ENCODE results near the gene QSOX1. TPM values are rescaled to one million over a fixed set of nuclear protein-coding genes. Genes with fewer than 3 reads are reported as not detected.
A peak's percentile ranks its signal among the peaks of the same experiment; 100 is the strongest.

QSOX1 gene
- total and polyA plus RNA-seq, 8 donors = 67.5 to 143 (median 112) TPM

- Histone ChIP-seq H3K4me1 (no peaks in the 10 kb centered on the region), H3K27ac (no peak overlapping the region), H3K4me3 (no peak overlapping the region), H3K9me3 (no peaks in the 10 kb centered on the region), H3K27me3 (no peaks in the 10 kb centered on the region), H3K36me3 (no peaks in the 10 kb centered on the region)
- no peak for TF ChIP-seq CTCF (IDR thresholded peaks at IDR 0.05)
- DNase-seq (peak in 1 of 6 donors; percentile 30), ATAC-seq (no peak), FAIRE-seq (no peak)
- intact Hi-C loops (cut with DNase I) = no loop called here
- WGBS, 2 donors = 76 to 83% methylated on average over 20 of the region's 20 CpGs
Observed at GRCh38 chr1:180218806-180219765, 64.4 kb downstream of the QSOX1 start.

GRCh38 chr1:180219776-180220175 lies 65.1 kb downstream of the QSOX1 start:
- WGBS, 2 donors = 78 to 83% methylated on average over 11 of the region's 11 CpGs
- no peaks in the 10 kb centered on the region for H3K36me3 ChIP-seq
- no peak for ATAC-seq
- H3K27me3 ChIP-seq = no peaks in the 10 kb centered on the region
- H3K9me3 ChIP-seq = no peaks in the 10 kb centered on the region
- no peak for TF ChIP-seq CTCF (IDR thresholded peaks at IDR 0.05)
- H3K27ac ChIP-seq = no peak overlapping the region
- intact Hi-C loops (cut with DNase I) = no loop called here
- FAIRE-seq = no peak
- no peaks in the 10 kb centered on the region for H3K4me1 ChIP-seq
- H3K4me3 ChIP-seq = no peak overlapping the region
- no peak for DNase-seq

GRCh38 chr1:180221462-180221861 lies 66.8 kb downstream of the QSOX1 start:
- Histone ChIP-seq H3K27ac (no peak overlapping the region), H3K4me3 (no peak overlapping the region), H3K4me1 (no peaks in the 10 kb centered on the region), H3K27me3 (peaks cover 0 to 9% (median 0%) of the 10 kb centered on the region in 4 donors), H3K36me3 (no peaks in the 10 kb centered on the region), H3K9me3 (no peaks in the 10 kb centered on the region)
- DNase-seq = no peak
- no peak for FAIRE-seq
- ATAC-seq = no peak
- 83 to 84% methylated on average over 6 of the region's 6 CpGs for WGBS, 2 donors
- intact Hi-C loops (cut with DNase I) = no loop called here
- TF ChIP-seq CTCF (IDR thresholded peaks at IDR 0.05) = no peak

- WGBS, 2 donors = 67 to 69% methylated on average over 5 of the region's 5 CpGs
- TF ChIP-seq CTCF (IDR thresholded peaks at IDR 0.05) = no peak
- Histone ChIP-seq H3K9me3 (no peaks in the 10 kb centered on the region), H3K27me3 (peaks cover 0 to 36% (median 11%) of the 10 kb centered on the region in 4 donors), H3K4me3 (no peak overlapping the region), H3K36me3 (no peaks in the 10 kb centered on the region), H3K4me1 (peaks cover 0 to 5% (median 0%) of the 10 kb centered on the region in 3 donors), H3K27ac (no peak overlapping the region)
- DNase-seq (no peak), ATAC-seq (no peak), FAIRE-seq (no peak)
- intact Hi-C loops (cut with DNase I) = no loop called here
Observed at GRCh38 chr1:180224902-180225301, 70.2 kb downstream of the QSOX1 start.

GRCh38 chr1:180225403-180225802 lies 70.7 kb downstream of the QSOX1 start:
- no peaks in the 10 kb centered on the region for H3K36me3 ChIP-seq
- no peak overlapping the region for H3K27ac ChIP-seq
- no peak for TF ChIP-seq CTCF (IDR thresholded peaks at IDR 0.05)
- 21 to 27% methylated on average over 2 of the region's 2 CpGs for WGBS, 2 donors
- no peak overlapping the region for H3K4me3 ChIP-seq
- DNase-seq (no peak), ATAC-seq (no peak), FAIRE-seq (no peak)
- no peaks in the 10 kb centered on the region for H3K9me3 ChIP-seq
- peaks cover 0 to 7% (median under 1%) of the 10 kb centered on the region in 3 donors for H3K4me1 ChIP-seq
- intact Hi-C loops (cut with DNase I) = no loop called here
- H3K27me3 ChIP-seq = peaks cover 0 to 39% (median 11%) of the 10 kb centered on the region in 4 donors

Measured in pancreas (tissue), 10 donors.